Hematopoietic multipotent progenitor cell treated with erythropoietin and hydrocortisone succinate and interleukin-3 and kit ligand, for 8 days (in vitro differentiated cells): ENCODE results near the gene ERCC6L.
"Not testable (repeated sequence)": the region's sequence is repeated elsewhere in the genome, so short reads cannot be mapped to it uniquely, and the experiment has no call there.

Experiments used
- DNase-seq: peaks from one replicate; pipeline ENCODE4 v3.0.0-alpha.2; 2015

The ERCC6L gene

GRCh38 chrX:72245461-72246089 is 6.7 kb upstream of the ERCC6L start:
- peak; percentile 63 for DNase-seq

DNA sequence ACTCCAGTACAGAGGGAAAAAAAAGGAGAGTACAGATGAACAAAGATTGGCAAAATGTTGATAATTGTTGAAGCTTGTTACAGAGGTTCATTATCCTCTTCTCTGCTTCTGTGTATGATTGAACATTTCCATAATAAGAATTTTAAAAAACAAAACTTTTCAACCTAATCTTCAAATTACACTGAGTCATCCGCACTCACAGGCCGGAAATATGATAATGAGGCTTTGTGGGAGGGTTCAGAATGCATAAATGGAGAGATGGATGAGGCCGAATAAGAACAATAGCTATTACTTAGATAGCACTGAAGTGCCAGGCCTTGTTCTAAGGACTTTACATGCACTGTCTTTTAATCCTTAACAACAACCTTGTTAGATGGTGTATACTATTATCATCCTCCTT is 4.6 kb upstream of the ERCC6L start:
- DNase-seq, result peak; percentile 45

DNA sequence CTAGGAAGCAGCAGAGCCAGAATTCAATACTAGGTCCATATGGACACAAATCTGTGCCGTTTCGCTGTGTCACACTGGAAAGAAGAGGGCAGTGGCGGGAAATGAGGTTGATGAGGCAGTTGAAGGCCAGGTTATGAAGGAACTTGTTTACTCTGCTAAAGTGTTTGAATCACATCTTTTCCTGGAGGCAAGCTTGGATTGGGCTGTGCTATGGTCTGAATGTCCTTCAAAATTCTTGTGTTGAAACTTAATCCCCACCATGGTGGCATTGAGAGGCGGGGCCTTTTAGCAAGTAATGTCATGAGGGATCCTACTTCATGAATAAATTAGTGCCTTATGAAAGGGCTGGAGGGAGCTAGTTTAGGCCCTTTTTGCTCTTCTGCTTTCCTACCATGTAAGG is 2.1 kb upstream of the ERCC6L start:
- no peak for DNase-seq

DNA sequence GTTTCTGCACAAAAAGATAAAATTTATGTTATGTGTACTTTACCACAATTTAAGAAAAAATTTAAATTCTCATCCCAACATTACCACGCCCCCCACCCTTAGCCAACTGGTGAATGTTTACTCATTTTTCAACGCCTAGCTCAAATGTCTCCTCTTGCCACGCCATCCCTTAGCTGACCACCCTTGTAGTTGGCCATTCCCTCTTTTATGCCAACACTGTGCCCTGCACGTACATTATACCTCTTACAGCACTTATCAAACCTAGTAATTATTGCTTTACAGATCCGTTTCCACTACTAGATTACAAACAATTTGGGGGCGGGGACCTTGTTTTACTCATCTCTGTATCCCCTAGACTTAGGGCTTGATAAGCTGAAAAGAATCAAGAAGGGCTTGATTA is 644 bp downstream of the ERCC6L start:
- DNase-seq, result no peak

- no peak for DNase-seq
These were observed 2.0 kb downstream of the ERCC6L start for GRCh38 chrX:72236841-72237240.

DNA sequence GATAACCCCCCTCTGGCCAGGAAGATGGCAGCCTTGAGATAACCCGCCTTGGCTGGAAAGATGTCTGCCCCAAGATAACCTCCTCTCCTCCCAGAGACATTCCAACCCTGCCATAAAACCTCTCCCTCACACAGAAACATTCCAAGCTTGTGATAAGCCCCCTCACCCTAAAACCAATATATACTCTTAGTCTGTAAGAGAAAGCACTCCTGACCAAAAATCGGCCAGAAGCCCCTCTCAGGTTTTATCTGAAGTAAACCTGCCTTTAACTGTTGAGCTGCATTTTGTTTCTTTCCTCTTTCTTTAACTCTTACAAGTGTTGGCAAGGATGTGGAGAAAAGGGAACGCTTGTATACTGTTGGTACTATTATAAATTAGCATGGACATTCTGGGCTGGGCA is 8.5 kb downstream of the ERCC6L start:
- no peak for DNase-seq

GRCh38 chrX:72220375-72220774 is 18.5 kb downstream of the ERCC6L start:
- peak; percentile 10 for DNase-seq

DNA sequence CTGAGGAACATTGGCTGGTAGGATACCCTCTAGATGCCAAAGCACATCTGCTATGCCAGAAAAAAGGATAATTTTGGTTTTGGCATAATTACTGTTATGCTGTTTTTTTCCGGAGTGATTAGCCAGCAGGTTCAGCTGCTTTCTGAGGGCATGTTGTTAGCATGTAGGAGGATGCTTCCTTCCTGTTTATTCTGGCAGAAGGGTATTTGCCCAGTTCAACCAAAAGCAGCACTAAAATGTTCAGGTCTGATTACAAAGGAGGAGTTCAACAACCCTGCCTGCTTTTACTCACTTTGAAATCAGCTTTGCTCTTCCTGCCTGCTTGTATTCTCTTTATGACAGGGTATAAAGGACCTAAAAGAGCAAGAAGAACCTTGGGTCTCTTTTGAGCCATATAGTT is 21.9 kb downstream of the ERCC6L start:
- no peak for DNase-seq

GRCh38 chrX:72208126-72208800 is 30.6 kb downstream of the ERCC6L start:
- no peak for DNase-seq

GRCh38 chrX:72207366-72207765 is 31.5 kb downstream of the ERCC6L start:
- DNase-seq, result no peak

DNA sequence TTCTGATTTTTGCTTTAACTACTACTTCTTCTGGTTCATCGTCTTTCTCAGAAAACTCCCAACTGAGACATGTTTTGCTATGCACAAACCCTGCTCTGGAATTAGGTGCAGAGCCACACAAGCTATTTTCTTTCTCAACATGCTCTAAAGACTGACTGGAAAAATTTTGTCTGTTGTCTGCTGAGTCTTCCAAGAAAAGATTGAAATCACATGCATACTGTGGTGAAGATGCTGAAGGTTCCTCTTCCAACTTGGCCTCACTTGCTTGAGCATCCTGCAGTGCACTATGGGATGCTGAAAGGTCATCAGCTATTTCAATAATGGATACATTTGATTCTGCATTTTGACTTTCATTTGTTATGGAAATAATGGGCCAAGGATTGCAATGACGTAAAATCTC is 33.1 kb downstream of the ERCC6L start:
- DNase-seq, result no peak

- no peak for DNase-seq
These were observed 35.4 kb downstream of the ERCC6L start for GRCh38 chrX:72203421-72203820.

- no peak for DNase-seq
These were observed 35.9 kb downstream of the ERCC6L start for GRCh38 chrX:72202792-72203401.

- DNase-seq, result no peak
These were observed 36.8 kb downstream of the ERCC6L start for GRCh38 chrX:72201836-72202536.

DNA sequence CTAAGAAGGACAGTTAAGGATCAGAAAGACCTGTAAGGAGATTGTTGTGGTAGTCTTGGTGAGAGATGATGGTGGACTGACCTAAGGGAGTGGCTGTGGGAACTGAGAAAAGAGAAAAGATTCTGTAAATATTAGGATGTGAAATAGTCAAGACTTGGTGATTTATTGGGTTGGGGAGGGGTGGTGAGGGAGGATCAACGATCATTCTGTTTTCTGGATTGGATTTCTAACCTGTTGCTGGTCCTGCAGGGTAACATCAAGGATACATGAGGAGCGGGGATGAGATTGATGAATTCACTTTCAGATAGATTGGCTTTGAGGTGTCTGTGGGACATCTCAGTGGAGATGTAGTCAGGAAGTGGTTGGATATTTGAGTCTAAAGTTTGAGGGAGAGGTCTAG is 55.9 kb downstream of the ERCC6L start:
- no peak for DNase-seq

- peak; percentile 97 for DNase-seq
These were observed 57.4 kb downstream of the ERCC6L start, which contains the start of gene PIN4 for GRCh38 chrX:72181178-72182125. TSS of gene PIN4 (plus strand) at chrX:72181757. CDS start at chrX:72181786, 29 bp downstream.

DNA sequence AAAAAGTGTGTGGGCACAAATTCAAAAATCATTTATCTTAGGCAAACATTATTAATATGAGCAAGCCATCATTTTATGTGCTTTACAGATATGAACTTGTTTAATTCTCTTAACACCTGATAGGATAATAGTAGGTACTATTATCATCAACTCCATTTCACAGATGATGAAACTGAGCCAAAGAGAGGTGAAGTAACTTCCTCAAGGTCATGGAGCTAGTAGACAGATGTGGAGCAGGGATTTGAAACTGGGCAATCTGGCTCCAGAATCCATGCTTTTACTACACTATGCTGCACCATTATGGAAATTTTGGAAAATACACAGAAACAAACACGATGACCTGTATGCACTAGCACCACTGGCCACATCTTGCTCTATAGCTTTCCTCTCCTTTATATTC is 58.3 kb downstream of the ERCC6L start:
- peak; percentile 74 for DNase-seq

DNA sequence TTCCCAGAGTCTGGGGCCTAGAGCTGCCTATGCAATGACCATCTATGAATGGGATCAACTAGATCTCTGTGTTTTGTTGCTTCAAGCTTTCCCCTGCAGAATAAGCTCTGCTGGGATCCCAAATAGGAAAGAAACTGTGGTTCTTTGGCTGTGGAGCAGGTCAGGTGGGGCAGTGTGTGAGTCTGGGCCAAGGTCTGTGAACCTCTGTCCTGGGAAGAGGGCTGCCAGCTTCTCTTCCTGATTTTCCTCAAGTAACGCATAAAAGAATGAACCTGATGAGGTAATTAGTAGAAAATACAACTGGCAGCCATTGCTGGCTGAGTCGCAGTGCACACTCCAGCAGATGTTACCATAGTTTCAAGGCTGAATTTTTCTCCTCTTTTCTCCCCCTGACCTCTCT is 61.8 kb downstream of the ERCC6L start:
- no peak for DNase-seq

DNA sequence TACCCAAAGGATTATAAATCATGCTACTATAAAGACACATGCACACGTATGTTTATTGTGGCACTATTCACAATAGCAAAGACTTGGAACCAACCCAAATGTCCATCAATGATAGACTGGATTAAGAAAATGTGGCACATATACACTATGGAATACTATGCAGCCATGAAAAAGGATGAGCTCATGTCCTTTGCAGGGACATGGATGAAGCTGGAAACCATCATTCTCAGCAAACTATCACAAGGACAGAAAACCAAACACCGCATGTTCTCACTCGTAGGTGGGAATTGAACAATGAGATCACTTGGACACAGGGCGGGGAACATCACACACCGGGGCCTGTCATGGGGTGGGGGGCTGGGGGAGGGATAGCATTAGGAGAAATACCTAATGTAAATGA is 62.5 kb downstream of the ERCC6L start:
- DNase-seq, result not testable (repeated sequence)

GRCh38 chrX:72169008-72169728 is 69.7 kb downstream of the ERCC6L start:
- peak; percentile 45 for DNase-seq

- DNase-seq, result no peak
These were observed 73.3 kb downstream of the ERCC6L start for GRCh38 chrX:72165551-72165950.

GRCh38 chrX:72159769-72160168 is 79.1 kb downstream of the ERCC6L start:
- DNase-seq, result no peak
